Effector CD8-positive, alpha-beta T cell (primary cell): ENCODE data around the gene CCSER2.

ENCODE experiments used
- DNase-seq: peaks from one replicate; lab custom pipeline; 2025; lab: John Stamatoyannopoulos, UW

Gene CCSER2

DNA sequence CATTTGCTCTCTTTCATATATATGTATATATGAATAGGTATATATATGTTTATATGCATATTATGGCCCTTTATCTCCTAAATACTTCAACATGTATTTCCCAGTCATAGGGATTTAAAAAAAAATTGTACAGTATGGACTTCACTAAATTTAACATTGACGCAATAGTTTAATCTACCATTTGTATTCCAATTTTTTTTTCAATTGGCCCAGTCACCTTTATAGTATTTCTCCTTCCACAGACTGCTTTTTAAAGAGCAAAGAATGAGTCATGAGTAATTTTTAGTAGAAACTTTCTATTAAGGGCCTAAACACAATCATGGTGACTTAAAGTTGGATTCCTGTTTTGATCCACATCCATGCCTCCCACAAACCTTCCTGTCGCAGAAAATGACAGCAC is 20.5 kb downstream of the CCSER2 start:
- no peak for DNase-seq

- DNase-seq: peak; percentile 54
Measured at GRCh38 chr10:84352251-84352842, 24.0 kb downstream of the CCSER2 start.

GRCh38 chr10:84353052-84353803 is 24.8 kb downstream of the CCSER2 start:
- DNase-seq: no peak

DNA sequence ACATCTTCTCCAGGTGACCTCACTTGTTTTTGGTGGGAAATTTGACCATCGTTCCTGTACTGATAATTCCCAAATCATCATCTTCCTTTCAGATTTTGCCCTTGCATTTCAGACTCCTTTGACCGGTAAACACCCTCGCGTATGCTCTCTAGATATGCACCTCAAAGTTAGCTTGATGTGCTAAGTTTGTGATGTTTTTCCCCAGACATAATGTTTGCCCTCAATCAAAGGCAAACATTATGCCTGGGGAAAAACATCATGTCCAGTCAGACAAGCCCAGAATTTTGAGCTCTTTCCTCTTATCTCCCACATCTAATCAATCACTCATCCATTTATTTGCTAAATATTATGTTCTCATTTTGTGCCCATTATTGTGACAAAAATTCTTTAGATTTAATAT is 26.2 kb downstream of the CCSER2 start:
- DNase-seq: no peak

- DNase-seq: no peak
Measured at GRCh38 chr10:84355106-84355505, 26.7 kb downstream of the CCSER2 start.

- no peak for DNase-seq
Measured at GRCh38 chr10:84356928-84357327, 28.5 kb downstream of the CCSER2 start.

GRCh38 chr10:84358743-84359142 is 30.4 kb downstream of the CCSER2 start:
- no peak for DNase-seq

DNA sequence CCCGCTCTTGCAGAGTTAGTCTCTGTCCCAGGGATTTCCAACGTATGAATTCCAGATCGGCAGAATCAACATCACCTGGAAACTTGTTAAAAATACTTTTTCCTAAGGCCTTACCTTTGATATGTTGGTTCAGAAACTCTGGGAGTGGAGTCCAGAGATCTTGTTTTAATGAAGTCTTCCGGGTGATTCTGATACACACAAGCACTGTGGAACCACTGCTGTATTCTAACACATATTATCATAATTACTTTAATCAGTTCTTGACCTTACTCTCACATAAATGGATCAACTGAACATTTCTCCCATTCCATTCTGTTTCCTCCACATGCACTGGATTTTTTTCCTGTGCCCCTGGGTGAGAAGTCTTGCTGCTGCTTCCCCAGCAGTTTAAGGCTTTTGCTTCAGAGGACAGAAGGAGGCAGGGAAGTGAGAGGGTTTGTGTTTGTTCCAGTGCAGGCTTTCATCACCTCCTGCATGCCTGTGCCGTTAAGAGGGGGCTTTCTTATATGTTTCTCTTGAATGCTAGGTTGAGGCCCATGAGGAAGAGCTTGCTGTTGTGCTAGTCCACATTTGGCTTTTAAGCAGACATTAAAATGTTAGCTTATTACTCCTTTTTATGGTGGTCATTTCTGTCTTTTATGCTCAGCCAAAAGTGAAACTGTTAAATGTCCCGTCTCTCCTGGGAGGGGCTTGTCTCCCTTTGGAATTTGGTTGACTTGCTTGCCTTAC is 32.4 kb downstream of the CCSER2 start:
- DNase-seq: no peak

DNA sequence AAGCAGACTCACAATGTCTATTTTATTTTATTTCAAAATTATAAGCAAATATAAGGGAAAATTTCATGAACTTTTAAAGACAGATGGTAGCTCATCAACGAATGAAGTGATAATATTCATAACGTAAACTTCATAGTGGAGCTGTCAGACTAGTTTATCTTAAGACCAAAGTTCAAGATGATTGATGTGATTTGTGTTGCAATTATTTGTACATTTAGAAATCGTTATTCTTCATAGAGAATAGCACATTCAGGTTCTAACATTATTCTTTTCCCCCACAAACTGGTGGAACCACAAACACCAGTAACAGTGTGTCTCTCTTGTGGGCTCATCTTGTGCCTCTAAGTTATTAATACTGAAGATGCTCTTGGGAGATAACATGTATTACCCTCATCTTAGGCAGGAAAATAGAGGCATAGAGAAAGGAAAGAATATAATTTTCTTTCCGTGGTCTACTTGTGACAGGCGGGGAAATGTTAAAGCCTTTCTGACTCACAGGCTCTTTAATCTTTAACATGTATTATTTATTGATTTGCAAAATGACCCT is 37.0 kb downstream of the CCSER2 start:
- DNase-seq: no peak

- no peak for DNase-seq
Measured at GRCh38 chr10:84366041-84366440, 37.7 kb downstream of the CCSER2 start.

DNA sequence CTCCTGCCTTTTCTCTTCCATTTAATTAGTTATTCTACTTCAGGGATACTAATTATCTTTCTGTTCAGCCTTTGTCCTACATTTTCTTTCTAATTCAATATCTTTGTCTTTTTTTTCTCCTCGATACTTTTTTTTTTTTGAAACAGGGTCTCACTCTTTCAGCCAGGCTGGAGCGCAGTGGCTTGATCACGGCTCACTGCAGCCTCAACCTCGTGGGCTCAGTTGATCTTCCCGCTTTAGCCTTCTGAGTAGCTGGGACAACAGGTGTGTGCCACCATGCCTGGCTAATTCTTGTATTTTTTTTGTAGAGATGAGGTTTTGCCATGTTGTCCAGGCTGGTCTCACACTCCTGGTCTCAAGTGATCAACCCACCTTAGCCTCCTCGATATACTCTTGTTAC is 38.9 kb downstream of the CCSER2 start:
- DNase-seq: no peak

DNA sequence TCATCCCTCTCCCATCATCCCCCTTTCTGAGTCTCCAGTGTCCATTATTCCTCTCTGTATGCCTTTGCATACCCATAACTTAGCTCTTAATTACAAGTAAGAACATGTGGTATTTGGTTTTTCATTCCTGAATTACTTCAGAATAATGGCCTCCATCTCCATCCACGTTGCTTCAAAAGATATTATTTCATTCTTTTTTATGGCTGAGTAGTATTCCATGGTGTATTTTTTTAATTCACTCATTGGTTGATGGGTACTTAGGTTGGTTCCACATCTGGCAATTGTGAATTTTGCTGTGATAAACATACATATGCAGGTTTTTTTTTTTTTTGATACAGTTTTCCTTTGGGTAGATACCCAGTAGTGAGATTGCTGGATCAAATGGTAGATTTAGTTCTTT is 40.4 kb downstream of the CCSER2 start:
- DNase-seq: no peak

DNA sequence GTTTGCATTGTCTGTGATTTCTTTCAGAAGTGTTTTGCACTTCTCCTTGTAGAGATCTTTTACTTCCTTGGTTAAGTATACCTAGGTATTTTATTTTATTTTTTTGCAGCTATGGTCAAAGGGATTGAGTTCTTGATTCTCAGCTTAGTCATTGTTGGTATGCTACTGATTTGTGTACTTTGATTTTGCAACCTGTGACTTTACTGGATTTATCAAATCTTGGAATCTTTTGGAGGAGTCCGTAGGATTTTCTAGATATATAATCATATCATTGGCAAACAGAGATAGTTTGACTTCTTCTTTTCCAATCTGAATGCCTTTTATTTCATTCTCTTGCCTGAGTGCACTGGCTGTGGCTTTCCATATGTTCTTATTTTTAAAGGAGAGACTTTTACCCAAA is 41.9 kb downstream of the CCSER2 start:
- no peak for DNase-seq

DNA sequence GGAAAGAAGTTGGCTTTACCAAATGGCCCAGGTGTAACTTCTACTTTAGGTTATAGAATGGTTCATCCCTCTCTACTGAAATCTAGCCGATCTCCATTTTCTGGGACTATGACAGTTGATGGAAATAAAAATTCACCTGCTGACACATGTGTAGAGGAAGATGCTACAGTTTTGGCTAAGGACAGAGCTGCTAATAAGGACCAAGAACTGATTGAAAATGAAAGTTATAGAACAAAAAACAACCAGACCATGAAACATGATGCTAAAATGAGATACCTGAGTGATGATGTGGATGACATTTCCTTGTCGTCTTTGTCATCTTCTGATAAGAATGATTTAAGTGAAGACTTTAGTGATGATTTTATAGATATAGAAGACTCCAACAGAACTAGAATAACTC is 43.6 kb downstream of the CCSER2 start:
- no peak for DNase-seq

DNA sequence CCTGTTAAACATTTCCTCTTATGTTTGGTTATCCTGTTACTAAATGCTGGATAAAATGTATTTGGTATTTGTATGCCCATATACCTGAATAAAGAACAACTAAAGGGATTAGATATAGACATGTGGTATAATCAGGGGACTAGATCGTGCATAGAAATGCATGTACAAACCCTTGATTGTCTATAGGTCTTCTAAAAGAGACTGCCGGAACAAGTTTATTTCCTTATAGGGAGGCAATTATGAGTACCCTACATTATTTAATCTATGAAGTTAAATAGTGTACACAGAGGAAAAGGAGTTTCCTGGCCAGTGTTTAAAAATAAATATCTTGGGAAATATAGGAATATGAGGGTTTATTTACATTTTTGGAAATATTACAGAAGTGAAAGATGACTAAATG is 44.6 kb downstream of the CCSER2 start:
- no peak for DNase-seq

DNA sequence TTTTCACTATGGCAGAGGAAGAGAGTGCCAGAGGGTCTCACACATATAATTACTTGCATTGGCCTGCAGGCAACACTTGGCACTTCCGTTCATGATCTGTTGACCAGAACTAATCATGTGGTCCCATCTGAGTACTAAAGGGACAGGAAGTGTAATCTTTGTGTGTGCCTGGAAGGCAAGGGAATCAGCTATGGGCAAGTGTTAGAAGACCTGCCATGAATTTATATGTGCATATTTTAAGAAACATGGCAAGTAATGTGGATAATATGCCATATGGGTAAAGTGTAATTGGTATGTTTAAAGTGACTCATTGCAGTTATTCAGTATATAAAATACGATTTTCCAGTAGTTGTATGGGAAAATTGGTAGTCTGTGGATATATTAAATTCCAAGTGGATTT is 46.1 kb downstream of the CCSER2 start:
- DNase-seq: no peak

DNA sequence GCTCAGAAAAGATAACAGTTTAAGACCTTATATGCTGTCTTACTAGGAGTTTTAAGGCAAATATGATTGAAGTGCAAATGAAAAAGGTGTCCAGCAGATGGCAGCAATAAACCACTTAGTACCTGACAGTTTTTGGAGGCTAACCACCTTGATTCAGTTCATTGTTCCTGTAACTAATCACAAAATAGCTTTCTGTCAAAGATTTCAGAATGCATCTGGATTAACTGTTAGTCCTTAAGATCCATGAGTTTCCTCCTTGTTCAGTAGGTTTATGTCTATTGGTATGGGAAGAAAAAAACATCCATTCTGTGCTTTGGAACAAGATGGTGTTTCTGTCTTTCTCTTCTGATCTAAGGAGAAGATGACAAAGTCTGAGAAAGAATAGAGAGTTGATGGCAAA is 46.6 kb downstream of the CCSER2 start:
- DNase-seq: peak; percentile 10

GRCh38 chr10:84375881-84376280 is 47.5 kb downstream of the CCSER2 start:
- no peak for DNase-seq

DNA sequence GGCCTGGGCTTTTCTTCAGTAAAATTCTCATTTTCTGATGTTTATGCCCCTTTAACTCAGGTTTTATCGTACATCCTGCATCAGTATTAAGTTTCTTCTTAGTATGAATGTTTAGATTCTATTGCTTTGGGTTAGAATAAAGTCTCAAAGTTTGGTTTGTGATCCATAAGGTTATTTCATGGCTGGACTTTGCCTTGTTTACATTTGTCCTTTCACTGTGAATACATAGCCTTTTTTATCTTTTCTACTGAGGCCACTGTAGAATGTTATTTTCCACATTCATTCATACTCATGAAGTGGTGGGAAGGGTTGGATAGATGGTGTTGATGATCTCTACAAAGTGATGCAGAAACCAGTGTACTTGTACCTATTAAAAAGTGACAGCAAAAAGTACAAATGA is 59.8 kb downstream of the CCSER2 start:
- DNase-seq: no peak

- DNase-seq: no peak
Measured at GRCh38 chr10:84390364-84390763, 62.0 kb downstream of the CCSER2 start.

GRCh38 chr10:84391326-84391725 is 62.9 kb downstream of the CCSER2 start:
- DNase-seq: no peak

GRCh38 chr10:84392181-84392580 is 63.8 kb downstream of the CCSER2 start:
- no peak for DNase-seq

DNA sequence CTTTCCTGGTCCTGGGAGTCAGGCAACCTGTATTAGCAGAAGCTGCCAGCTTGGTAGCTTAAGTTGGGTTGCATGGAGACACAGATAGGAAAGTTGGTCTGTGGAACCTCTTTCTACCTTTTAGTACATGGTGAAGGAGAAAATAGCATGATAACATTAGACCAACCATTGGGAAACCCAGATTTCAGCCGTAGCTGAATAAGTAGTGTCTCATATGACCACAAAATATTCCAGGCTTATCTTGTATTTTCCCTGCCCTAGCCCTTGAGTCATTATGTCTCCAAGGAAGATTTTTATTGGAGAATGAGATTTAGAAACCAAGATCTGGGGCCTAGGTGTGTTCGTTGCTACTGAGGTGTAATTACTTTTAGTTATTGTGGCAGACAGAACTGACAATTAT is 67.2 kb downstream of the CCSER2 start:
- no peak for DNase-seq
